Measurements from ENCODE around the gene IL2RA.
"Not testable (repeated sequence)": the region's sequence is repeated elsewhere in the genome, so short reads cannot be mapped to it uniquely, and the experiment has no call there.

IL2RA gene

DNA sequence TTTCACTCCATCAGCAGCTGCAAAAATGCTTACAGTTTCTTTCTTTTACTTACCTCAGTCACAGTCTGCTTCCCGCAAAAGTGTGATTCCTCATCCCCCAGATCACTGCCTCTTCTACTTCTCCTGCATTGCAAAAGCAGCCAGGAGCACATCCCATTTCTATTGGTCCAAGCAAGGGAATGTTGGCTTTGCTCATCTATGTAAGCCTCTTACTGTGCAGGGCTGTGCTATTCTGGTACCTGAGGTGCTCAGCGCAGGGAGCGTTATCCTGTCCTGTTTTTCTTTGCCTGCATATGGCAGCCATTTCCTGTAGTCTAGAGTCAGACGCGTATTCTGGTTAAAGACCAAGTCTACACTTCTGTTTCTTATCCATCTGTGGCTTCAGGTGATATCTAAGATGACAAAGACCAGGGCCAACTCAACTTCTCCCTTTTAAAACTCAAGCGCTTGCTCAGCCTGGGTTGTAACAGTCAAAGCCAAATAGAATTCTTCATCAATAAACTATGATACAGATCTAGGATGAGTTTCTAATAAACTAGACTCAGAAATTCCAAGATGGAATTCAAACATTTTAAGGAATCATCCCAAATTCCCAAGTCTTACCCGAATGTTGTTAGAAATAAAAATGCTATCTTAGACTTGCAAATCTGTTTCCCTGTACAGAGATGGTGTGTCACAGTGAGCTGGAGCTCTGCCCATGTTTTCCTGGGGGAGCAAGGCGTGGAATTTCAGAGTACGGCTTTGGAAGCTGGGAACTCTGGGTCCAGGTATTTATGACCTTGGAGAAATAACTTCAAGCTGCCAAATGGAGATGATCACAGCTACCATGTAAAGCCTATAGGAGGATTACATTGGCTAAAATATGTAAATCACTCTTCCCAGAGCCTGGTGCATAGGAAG lies 20.6 kb upstream of the IL2RA start:
- no peak for DNase-seq

DNA sequence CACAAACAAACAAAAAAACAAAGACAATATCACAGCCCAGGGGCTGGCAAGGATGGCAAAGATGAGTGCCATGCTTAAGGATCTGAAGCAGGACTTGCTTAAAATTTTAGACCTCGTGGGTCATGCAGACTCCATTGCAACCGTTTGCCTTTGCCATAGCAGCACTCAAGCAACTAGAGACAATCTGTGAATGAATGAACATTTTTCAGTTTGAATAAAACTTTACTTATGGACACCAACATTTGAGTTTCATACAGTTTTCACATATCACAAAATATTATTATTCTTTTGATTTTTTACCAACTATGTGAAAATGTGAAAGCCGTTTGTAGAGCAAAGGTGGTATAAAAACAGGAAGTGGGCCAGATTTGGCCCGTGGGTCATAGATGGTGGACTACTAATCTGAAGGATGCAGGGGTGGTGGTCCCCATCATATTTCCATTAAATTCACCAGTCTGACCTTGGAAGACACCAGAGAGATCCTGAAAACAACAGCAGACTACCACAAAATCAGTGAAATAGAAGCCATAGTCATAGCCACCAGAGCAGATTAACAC lies 18.3 kb upstream of the IL2RA start:
- DNase-seq = no peak

DNA sequence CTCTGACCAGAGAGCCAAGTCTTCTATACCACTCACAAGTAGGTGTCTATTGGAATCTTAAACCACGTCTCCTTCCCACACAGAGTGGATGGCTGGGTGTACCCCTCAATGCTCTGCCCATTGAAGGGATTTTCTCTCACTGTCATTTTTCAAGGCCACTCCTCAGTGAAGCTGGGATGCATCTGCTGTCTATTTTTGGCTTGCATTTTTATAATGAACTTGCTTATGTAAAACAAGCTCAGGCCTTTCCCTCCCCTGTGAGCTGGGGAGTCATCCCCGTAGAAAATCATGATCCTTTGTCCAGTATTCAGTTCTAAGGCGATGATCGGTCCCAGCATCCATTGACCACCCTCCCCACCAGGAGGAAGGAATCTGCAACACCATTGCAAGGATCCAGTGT lies 16.9 kb upstream of the IL2RA start:
- no peak for DNase-seq

DNA sequence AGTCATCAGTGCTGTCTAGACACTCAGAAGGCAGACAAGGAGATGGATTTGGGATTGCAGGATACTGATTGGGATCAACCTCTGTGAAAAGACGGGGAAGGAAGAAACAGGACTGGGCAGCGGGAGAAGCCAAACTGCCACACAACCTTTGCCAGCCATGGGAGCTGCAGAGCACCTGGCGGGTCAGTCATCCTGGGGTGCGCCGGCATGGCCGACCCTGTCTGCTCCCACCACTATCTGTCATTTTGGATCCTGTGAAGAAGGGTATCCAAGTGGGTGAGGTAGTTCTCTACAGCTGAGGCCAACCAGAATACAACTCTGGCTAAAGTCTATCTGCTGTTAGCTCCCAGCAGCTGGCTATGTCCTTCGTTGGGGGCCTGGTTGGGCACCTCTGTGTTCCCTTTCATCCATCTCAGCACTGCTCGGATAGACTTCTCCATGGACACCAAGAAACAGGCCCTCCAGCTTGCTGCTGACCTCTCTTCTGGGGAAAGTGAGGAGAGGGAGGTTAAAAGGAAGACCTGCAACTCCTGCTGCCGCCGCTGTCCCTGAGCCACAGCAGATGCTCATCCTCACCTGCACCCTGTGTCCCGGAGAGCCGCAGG lies 15.0 kb upstream of the IL2RA start:
- no peak for DNase-seq

DNA sequence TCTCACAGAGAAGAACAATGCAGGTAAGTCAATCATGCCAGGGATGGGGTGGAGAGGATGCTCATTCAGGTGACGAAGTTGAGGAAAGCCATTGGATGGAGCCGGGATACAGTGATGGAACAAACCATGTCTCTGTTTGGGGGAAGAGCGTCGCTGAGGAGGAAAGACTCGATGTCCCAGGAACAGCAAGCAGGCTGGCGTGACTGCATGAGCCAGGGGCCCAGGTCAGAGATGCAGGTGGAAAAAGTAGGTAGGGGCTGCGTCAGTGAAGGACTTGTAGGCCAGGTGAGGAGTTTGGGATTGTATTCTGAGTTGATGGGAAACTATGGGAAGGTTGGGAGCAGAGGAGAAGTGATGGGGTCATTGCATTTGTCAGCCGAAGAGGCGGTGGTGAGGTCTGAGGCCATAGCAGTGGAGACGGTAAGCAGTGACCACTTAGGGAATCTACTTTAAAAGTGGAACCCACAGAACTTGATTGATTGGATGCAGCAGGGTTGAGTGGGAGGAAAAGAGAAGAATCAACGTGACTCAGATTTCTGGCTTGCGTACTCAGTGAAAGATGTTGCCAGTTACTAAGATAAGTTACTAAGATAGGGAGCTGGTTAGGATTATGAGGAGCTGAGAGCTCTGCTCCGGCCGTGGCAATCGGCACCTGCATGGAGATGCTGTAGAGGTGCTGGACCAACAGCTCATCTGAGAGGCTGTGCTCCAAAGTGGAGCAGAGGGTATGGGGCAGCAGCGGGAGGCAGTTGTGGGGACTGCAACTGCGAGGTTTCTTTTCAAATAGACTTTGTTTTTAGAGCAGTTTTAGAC lies 12.5 kb upstream of the IL2RA start:
- DNase-seq = no peak

DNA sequence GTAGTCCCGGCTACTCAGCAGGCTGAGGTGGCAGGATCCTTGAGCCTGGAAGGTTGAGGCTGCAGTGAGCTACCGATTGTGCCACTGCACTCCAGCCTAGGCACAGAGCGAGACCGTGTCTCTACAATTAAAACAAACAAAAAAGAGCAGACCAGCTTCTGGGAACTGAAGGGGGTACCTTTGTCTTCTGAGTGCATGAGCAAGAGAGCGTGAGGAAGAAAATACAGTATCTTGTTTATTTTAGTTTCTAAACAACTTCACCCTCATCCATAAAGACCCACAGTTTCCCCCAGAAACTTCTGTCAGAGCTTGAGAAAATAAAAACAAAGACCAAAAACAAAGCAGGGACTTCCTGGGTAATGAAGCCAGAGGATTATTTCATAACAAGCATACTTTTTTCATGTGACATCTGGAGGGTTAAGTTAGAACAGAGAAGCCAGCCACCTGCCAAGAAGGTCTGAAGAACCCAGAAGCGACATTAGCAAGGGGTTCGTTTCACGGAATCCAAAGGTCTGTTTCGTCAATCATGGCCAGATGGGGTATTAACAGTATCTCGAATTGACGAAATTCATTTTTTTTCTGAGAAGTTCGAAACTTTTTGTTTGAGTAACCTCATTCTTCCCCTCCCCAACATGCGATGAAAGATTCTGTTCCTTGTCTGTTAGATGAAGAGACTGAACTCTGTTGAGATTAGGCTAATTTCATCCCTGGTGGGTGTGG lies 10.2 kb upstream of the IL2RA start:
- no peak for DNase-seq

DNA sequence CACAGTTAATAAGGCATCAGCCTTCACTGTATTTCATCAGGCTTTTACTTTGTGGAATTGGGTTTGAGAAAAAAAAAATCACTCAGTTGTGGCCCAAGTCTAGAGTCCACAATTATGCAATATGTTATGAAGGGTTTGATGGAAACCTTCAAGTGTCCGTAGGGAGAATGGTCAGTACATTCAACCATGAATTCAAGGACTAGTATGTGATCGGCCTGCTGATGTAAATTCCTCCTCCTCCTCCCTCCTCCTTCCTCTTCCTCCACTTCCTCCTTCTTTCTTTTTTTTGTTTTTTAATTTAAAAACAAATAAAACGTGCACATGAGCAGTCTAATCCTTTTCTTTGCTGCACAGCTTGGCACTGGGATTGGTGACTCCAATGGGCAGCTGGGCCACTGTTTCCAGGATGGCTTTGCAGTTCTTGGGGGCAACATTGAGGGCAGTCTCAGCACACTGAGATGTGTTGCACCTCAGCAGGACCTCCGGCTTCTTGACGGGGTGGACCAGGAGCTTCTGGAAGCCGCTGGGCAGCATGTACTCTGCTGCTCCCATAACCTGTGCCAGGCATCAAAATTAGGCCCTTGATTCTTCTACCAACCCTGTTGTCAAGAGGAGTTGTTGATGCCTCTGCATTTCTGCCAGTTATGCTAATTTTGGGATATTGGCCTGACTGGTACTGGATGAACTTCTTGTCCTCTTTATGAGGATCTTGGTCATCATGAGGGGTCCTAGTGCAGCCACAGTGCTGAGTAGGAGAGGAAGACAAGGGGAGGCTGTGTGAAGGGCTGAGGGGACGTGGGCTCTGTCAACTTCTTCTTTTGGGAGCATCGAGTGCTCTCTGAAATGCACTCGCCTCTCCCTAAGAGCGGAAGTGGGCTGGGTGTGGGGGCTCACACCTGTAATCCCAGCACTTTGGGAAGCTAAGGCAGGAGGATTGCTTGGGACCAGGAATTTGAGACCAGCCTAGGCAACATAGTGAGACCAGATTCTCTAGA lies 9.3 kb upstream of the IL2RA start:
- no peak for DNase-seq

DNA sequence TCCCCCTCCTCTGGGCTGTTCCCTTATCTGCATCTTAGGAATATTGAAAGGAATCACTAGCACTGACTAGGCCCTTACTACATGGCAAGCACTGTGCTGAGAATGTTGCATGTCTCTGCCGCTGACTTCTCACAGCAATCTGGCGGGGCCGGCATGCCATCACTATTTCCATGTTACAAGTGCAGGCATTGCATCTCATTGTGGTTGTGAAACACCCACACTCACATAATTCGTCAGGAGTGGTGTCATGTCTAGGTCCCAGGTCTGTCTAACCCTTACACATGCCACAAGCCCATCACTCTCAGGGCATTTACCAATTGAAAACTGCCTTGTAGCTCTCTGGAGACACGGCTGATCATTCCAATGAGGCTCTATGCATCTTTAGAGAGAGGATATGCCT lies 8.5 kb upstream of the IL2RA start:
- DNase-seq = no peak

DNA sequence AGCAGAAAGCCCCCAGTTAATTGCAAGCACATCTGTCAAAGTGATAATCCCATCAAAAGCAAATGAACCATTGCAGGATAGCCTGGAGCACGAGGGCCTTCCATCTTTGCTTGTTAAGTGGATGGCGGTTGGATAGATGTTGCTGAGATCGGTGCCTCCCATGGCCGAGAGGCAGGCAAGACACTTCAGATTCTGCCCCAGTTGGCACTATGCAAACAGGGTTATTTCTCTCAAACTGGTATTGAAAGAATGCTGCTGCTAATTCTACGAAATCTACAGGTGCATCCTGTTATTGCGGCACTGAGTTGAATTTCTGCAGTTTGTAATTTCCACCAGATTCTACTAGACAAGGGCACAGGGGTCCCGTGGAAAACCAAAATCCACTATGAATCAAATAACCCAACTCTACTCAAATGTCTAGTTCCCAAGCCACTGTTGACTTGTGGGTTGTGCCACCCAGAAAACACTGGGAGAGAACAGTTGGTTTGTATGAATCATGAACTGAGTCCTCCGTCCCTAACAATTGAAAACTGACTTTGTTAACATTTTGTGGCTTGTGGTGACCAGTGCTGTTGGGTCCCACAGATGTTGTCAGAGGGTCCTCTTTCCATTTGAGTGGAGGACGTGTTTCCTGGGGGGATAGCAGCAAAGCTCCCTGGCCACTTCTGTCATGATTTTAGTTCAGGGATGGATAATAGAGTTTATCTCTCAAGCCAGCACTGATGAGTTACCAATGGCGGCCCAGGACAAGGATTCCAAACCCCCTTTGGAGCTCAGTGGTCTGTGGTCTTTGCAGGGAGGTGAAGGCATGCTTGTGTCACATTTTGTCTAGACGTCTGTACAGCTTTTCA lies 7.1 kb upstream of the IL2RA start:
- no peak for DNase-seq

DNA sequence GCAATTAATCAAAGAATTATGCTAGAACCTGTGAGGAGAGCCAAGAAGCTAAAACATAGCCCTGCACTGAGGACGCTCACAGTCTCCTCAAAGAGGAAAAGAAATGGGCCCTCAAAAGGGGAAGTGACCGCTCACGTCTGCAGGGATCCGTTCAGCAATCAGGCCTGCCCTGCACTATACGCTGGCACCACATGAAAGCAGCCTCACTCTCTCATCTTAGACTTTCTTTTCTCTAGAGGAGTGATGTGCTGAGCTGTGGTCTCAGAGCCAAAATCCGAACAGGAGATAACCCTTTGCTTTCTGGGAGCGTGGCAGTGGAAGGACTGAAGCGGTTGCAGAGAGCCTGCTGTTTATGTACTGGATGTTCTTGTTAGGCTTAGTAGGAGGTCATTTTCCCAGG lies 6.3 kb upstream of the IL2RA start:
- no peak for DNase-seq

DNA sequence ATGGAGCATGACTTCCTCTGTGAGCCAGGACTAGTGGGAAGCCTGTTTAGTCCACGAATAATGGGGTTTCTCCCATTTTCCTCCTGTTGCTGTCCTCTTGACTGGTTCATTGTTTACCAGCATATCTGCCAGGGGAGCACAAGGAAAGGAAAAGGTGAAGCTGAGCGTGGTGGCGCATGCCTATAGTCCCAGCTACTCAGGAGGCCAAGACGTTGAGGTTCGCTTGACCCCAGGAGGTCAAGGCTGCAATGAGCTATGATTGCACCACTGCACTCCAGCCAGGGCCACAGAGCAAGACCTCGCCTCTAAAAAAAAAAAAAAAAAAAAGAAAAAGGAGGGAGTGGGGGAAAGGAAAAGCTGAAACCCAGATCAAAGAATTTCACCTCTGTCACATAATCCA lies 5.8 kb upstream of the IL2RA start:
- DNase-seq = no peak

DNA sequence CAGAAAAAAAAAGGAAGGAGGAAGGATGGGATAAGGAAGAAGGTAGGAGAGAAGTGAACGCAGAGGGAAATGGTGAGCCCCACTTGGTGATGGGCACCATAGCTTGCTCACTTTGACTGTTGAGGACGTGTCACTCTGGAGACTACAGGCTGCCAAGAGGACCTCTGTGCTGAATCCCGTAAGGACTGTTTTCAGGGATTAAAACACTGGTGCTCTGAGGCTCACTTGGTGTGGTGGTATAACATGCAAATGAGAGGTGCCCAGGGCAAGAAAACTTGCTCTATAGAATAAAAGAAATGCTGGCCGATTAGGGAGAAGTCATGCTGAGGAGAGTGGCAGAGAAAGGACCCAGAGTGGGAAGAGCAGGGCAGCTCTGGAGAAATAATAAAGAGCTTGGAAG lies 5.3 kb upstream of the IL2RA start:
- no peak for DNase-seq

DNA sequence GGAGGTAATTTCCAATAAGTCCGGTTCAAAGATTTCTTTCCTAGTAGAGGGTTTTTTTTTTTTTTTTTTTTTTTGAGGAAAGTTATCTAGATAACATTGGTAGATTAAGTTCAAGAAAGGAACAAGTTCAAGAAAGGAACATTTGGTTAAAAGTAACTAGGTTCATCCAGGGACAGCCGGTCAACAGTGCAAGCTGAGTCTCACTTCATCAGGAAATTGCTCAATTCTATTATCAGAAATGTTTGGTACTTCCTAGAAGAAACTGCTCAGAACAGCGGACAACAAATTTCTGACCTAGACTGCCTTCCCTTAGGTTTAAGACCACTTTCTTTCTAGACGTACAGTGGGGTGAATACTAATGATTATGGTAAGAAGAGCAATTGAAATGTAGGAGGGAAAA lies 3.7 kb upstream of the IL2RA start:
- DNase-seq = no peak

DNA sequence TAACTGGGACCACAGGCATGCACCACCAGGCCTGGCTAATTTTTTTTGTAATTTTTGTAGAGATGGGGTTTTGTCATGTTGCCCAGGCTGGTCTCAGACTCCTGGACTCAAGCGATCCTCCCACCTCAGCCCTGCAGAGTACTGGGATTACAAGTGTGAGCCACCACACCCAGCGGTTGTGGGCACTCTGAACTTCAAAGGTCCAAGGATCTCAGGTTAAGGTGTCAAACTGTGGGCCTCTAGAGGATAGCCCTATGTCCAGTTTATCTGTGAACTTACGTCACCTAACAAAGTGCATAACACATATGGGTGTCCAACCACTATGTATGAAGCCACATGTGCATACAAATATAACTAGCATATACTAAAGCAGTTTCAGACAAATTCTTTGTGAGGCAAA lies 3.2 kb upstream of the IL2RA start:
- DNase-seq = no peak

DNA sequence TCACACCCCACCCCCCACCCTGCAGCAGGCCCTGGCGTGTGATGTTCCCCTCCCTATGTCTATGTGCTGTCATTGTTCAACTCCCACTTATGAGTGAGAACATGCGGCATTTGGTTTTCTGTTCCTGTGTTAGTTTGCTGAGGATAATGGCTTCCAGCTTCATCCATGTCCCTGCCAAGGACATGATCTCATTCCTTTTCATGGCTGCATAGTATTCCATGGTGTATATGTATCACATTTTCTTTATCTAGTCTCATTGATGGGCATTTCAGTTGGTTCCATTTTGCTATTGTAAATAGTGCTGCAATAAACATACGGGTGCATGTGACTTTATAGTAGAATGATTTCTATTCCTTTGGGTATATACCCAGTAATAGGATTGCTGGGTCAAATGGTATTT lies 2.6 kb upstream of the IL2RA start:
- not testable (repeated sequence) for DNase-seq

DNA sequence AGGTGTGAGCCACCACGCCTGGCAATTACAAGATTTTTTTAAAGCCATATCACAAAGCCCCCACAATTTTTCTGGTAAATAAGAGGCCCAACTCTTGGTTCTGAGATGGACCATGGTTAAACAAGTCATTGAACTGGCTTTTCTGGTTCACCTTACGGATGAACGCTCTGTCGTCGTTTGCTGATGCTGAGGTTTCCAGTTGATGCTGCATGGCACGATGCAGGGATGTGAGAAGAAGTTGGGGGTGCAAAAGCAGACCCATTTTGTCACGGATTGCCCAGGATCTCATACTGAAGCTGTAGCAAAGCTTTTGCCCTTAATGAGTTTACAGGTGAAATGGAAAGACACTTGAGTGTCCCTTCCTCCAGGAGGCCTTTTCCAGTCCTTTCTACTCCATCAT lies 2.0 kb upstream of the IL2RA start:
- no peak for DNase-seq

DNA sequence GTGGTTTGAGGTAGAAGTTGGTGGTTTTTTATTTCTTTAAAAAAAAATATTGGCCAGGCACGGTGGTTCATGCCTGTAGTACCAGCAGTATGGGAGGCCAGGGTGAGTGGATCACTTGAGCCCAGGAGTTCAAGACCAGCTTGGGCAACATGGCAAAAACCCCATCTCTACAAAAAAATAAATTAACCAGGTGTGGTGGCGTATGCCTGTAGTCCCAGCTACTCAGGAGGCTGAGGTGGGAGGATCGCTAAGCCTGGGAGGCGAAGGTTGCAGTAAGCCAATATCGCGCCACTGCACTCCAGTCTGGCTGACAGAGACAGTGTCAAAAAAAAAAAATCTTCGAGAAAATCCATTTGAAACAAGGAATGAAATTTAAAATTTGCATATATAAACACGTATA lies 1.1 kb downstream of the IL2RA start:
- no peak for DNase-seq

DNA sequence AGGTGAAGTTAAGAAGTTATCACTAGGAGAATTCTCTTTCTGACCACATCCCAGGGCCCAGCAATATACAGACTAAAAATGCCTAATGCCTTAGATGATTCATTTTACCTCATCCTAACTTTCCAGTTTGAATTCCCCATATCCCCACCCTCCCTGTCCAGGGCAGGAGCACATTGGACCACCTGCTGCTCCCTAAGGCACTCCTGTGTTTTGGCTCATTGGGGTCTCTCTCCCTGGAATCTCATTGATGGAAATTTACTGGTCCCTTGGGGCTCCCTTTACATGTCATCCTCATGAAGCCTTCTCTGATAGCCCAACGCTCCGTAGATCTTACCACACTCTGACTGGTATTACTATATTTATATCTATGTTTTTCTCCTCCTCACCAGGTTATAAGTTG lies 2.7 kb downstream of the IL2RA start:
- no peak for DNase-seq

DNA sequence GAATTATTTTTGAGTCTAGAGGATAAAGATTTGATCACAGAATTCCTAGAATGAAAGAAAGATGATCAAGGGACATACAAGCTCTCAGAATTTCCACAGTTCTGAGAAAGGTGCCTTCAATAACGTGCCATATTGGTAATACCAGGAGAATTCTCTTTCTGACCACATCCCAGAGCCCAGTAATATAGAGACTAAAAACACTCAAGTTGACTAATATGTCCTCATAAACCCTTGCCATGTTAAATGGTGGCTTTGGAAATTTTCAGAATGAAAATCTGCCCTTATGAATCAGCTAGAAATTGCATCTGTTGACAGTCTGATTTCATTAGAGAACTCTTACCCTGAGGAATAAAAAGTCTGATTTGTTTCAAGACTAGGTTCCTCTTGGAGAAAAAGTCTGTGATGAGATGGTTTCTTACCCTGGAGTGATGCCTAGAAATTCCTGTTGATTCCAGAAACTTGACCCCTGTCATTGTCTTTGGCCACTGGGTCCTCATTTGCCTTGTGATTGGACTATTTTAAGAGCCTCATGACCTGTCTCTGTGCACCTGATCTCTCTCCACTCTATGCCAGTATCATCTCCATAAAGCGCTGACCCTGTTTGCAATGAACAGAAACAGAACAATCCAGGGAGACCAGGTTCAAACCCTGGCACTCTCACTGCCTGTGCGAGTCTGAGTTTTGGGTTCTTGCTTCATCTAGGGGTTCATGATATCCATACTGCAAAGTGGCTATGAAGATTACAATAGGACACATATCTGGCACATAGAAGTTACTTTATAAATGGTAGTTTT lies 3.3 kb downstream of the IL2RA start:
- no peak for DNase-seq

All from NCI-H2227 treated with DMSO at 0.1 percent for 48 hours (cell line).